ENCODE measurements around the gene CEACAM8. TPM values are rescaled to one million over a fixed set of nuclear protein-coding genes. Genes with fewer than 3 reads are reported as not detected.
"Not testable (repeated sequence)": the region's sequence is repeated elsewhere in the genome, so short reads cannot be mapped to it uniquely, and the experiment has no call there.

CEACAM8 gene
- total RNA-seq, 4 donors from 2014 or later, result not detected

- H3K27ac ChIP-seq, result no peak overlapping the region
- H3K4me3 ChIP-seq, result no peak overlapping the region
- H3K9me3 ChIP-seq, result no peaks in the 10 kb centered on the region
- no peak for ATAC-seq
- WGBS, 2 donors (ENCODE audit: low coverage in 1 of 2), result no CpG with 5 or more reads among the region's 2 CpGs
- TF ChIP-seq, protein P1, sequence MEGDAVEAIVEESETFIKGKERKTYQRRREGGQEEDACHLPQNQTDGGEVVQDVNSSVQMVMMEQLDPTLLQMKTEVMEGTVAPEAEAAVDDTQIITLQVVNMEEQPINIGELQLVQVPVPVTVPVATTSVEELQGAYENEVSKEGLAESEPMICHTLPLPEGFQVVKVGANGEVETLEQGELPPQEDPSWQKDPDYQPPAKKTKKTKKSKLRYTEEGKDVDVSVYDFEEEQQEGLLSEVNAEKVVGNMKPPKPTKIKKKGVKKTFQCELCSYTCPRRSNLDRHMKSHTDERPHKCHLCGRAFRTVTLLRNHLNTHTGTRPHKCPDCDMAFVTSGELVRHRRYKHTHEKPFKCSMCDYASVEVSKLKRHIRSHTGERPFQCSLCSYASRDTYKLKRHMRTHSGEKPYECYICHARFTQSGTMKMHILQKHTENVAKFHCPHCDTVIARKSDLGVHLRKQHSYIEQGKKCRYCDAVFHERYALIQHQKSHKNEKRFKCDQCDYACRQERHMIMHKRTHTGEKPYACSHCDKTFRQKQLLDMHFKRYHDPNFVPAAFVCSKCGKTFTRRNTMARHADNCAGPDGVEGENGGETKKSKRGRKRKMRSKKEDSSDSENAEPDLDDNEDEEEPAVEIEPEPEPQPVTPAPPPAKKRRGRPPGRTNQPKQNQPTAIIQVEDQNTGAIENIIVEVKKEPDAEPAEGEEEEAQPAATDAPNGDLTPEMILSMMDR (IDR thresholded peaks at IDR 0.05), result no peak
- TF ChIP-seq POLR2A (IDR thresholded peaks at IDR 0.05) (no peak), POLR2AphosphoS5 (IDR thresholded peaks at IDR 0.05) (no peak), EP300 (IDR thresholded peaks at IDR 0.05) (no peak)
- H3K36me3 ChIP-seq, result no peaks in the 10 kb centered on the region
- H3K27me3 ChIP-seq, result peaks cover 16% of the 10 kb centered on the region
- peaks cover 0 to 16% (median 0%) of the 10 kb centered on the region in 3 donors for H3K4me1 ChIP-seq
Observed at GRCh38 chr19:42561512-42561911, 33.2 kb downstream of the CEACAM8 start.

GRCh38 chr19:42560731-42561130, 34.0 kb downstream of the CEACAM8 start:
- Histone ChIP-seq H3K36me3 (no peaks in the 10 kb centered on the region), H3K27me3 (peaks cover 16% of the 10 kb centered on the region), H3K4me1 (peaks cover 0 to 16% (median 0%) of the 10 kb centered on the region in 3 donors), H3K9me3 (no peaks in the 10 kb centered on the region), H3K27ac (no peak overlapping the region), H3K4me3 (no peak overlapping the region)
- TF ChIP-seq POLR2AphosphoS5 (IDR thresholded peaks at IDR 0.05) (no peak), POLR2A (IDR thresholded peaks at IDR 0.05) (no peak), EP300 (IDR thresholded peaks at IDR 0.05) (no peak)
- TF ChIP-seq, protein P1 (IDR thresholded peaks at IDR 0.05), result no peak
- 66 to 82% methylated on average over 2 to 3 of the region's 4 CpGs for WGBS, 2 donors (ENCODE audit: low coverage in 1 of 2)
- ATAC-seq, result no peak

DNA sequence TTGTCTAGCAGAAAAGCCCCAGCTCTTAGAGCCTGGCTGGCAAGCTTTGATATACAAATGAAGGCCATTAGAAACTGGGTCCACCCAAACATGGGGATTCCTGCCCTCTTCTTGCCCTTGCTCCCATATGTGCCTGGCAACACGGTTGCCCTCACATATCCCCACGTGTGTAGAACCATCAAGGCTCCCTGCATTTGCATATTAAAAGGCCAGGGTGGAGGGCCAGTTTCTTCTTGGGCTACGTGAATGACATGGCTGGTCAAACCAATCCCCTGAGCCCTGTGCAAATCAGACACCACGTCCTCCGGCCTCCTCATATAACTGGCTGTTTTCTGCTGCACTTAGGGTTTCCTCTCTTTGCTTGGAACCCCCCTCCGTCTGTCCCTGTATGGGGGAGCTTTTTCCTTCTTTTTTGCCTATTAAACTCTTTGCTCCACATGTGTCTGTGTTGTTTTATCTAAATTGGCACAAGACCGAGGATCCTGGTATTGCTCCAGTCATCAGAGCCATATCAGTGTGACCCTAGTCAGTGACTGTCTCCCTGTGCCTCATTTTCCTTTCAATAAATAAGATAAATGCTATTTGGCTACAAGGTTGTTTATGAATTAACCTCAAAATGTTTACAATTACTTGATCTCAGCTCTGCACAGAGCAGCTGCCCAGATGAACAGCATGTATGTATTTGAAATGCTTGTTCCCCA, 36.1 kb downstream of the CEACAM8 start:
- peaks cover 0 to 4% (median 0%) of the 10 kb centered on the region in 3 donors for H3K4me1 ChIP-seq
- WGBS, 2 donors (ENCODE audit: low coverage in 1 of 2), result 37 to 54% methylated on average over 5 to 7 of the region's 7 CpGs
- no peak overlapping the region for H3K27ac ChIP-seq
- TF ChIP-seq, protein P1 (IDR thresholded peaks at IDR 0.05), result no peak
- TF ChIP-seq EP300 (IDR thresholded peaks at IDR 0.05) (no peak), POLR2AphosphoS5 (IDR thresholded peaks at IDR 0.05) (no peak), POLR2A (IDR thresholded peaks at IDR 0.05) (no peak)
- no peak overlapping the region for H3K4me3 ChIP-seq
- H3K36me3 ChIP-seq, result no peaks in the 10 kb centered on the region
- H3K27me3 ChIP-seq, result peaks cover 29% of the 10 kb centered on the region
- no peaks in the 10 kb centered on the region for H3K9me3 ChIP-seq
- no peak for ATAC-seq

- 68 to 74% methylated on average over 5 to 6 of the region's 10 CpGs for WGBS, 2 donors (ENCODE audit: low coverage in 1 of 2)
Observed at GRCh38 chr19:42557386-42557871, 37.3 kb downstream of the CEACAM8 start.

DNA sequence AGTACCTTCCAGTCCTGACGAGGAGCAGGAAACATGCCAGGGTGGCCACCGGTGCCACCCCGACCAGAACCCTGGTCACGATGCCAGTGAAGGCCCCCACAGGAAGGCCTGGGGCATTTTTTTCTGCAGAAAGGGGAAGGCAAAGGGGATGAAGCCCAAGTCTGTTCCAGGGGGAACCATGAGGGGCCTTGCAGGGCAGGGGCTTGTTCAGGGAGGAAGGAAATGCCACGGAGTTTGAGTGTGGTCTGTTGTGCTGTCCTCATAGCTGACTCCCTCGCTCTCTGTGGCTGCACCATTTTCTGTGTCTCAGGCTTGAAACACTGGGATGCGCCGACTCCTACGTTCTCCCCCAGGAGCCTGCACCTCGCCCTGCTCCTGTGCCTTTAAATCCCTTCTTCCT, 38.9 kb downstream of the CEACAM8 start:
- WGBS, 2 donors (ENCODE audit: low coverage in 1 of 2), result 43 to 56% methylated on average over 9 to 10 of the region's 10 CpGs
- Histone ChIP-seq H3K9me3 (no peaks in the 10 kb centered on the region), H3K27ac (no peak overlapping the region), H3K4me1 (no peaks in the 10 kb centered on the region), H3K27me3 (peaks cover 26% of the 10 kb centered on the region), H3K36me3 (no peaks in the 10 kb centered on the region), H3K4me3 (no peak overlapping the region)
- ATAC-seq, result no peak
- TF ChIP-seq POLR2AphosphoS5 (IDR thresholded peaks at IDR 0.05) (no peak), POLR2A (IDR thresholded peaks at IDR 0.05) (no peak), EP300 (IDR thresholded peaks at IDR 0.05) (no peak)
- TF ChIP-seq, protein P1 (IDR thresholded peaks at IDR 0.05), result no peak

More at GRCh38 chr19:42557386-42557871, 37.3 kb downstream of the CEACAM8 start:
- H3K27ac ChIP-seq, H3K4me1 ChIP-seq, ATAC-seq, H3K36me3 ChIP-seq, H3K9me3 ChIP-seq, H3K4me3 ChIP-seq: not testable (repeated sequence)
- H3K27me3 ChIP-seq, result peaks cover 29% of the 10 kb centered on the region

Measured in gastroesophageal sphincter (tissue), 4 donors.